Superior temporal gyrus (tissue), 1 donor: Measurements from ENCODE around the gene CENPN.
A peak's percentile ranks its signal among the peaks of the same experiment; 100 is the strongest.

Experiments
- DNase-seq: peaks from one replicate; pipeline ENCODE4 v3.0.0-alpha.2; 2016; ENCODE audit errors: extremely low spot score

The CENPN gene

GRCh38 chr16:81029930-81030604, 23.1 kb downstream of the CENPN start:
- DNase-seq, result no peak

GRCh38 chr16:81035398-81035974, 28.5 kb downstream of the CENPN start, which contains the start of gene ATMIN:
Gene ATMIN, plus strand, starts transcription at chr16:81035842. Its CDS starts 29 bp downstream, at chr16:81035871.
- DNase-seq, result peak; percentile 87

GRCh38 chr16:81035975-81036750, 29.1 kb downstream of the CENPN start:
- DNase-seq, result peak; percentile 42

- DNase-seq, result no peak
Measured at GRCh38 chr16:81036751-81037350, 29.8 kb downstream of the CENPN start.

- DNase-seq, result no peak
Measured at GRCh38 chr16:81040131-81040530, 33.1 kb downstream of the CENPN start.

- DNase-seq, result no peak
Measured at GRCh38 chr16:81040842-81041241, 33.8 kb downstream of the CENPN start.

- no peak for DNase-seq
Measured at GRCh38 chr16:81041696-81042095, 34.7 kb downstream of the CENPN start.

GRCh38 chr16:81042821-81043220, 35.8 kb downstream of the CENPN start:
- no peak for DNase-seq

GRCh38 chr16:81053761-81054160, 46.7 kb downstream of the CENPN start:
- no peak for DNase-seq

- DNase-seq, result no peak
Measured at GRCh38 chr16:81060576-81061306, 53.7 kb downstream of the CENPN start.

- no peak for DNase-seq
Measured at GRCh38 chr16:81061307-81061640, 54.3 kb downstream of the CENPN start.

- DNase-seq, result no peak
Measured at GRCh38 chr16:81061871-81062608, 55.0 kb downstream of the CENPN start.

GRCh38 chr16:81066681-81067080, 59.7 kb downstream of the CENPN start:
- peak; percentile 26 for DNase-seq

- DNase-seq, result no peak
Measured at GRCh38 chr16:81067166-81067565, 60.2 kb downstream of the CENPN start.

GRCh38 chr16:81069063-81069462, 62.0 kb downstream of the CENPN start:
- DNase-seq, result no peak

- no peak for DNase-seq
Measured at GRCh38 chr16:81070979-81071378, 64.0 kb downstream of the CENPN start.

- DNase-seq, result no peak
Measured at GRCh38 chr16:81071805-81072204, 64.8 kb downstream of the CENPN start.

GRCh38 chr16:81073560-81074330, 66.7 kb downstream of the CENPN start:
- no peak for DNase-seq

- DNase-seq, result peak; percentile 92
Measured at GRCh38 chr16:81076566-81077075, 69.6 kb downstream of the CENPN start.
